ENCODE measurements around the gene HAPLN3.

HAPLN3 gene

GRCh38 chr15:88898736-88899135 lies 3.4 kb upstream of the HAPLN3 start:
- Mint-ChIP-seq H3K4me3 (no peak overlapping the region), H3K27ac (no peak overlapping the region), H3K36me3 (ENCODE audit: low read depth) (peaks cover 32% of the 10 kb centered on the region), H3K9me3 (no peaks in the 10 kb centered on the region), H3K4me1 (peaks cover 56% of the 10 kb centered on the region), H3K27me3 (ENCODE audit: low read depth, poor library complexity) (peaks cover 4% of the 10 kb centered on the region)
- no peak for DNase-seq
- TF ChIP-seq CTCF (IDR thresholded peaks at IDR 0.05) = no peak

- H3K9me3 Mint-ChIP-seq = no peaks in the 10 kb centered on the region
- DNase-seq = peak; percentile 91
- peaks cover 4% of the 10 kb centered on the region for H3K27me3 Mint-ChIP-seq (ENCODE audit: low read depth, poor library complexity)
- H3K27ac Mint-ChIP-seq = peak overlapping the region; percentile 97
- peak overlapping the region; percentile 59 for H3K4me3 Mint-ChIP-seq
- H3K4me1 Mint-ChIP-seq = peaks cover 56% of the 10 kb centered on the region
- peaks cover 28% of the 10 kb centered on the region for H3K36me3 Mint-ChIP-seq (ENCODE audit: low read depth)
- TF ChIP-seq CTCF (IDR thresholded peaks at IDR 0.05) = peak; percentile 48
Measured at GRCh38 chr15:88897456-88898194, 2.3 kb upstream of the HAPLN3 start.

GRCh38 chr15:88897142-88897455 lies 1.8 kb upstream of the HAPLN3 start:
- DNase-seq = no peak
- no peaks in the 10 kb centered on the region for H3K9me3 Mint-ChIP-seq
- H3K27ac Mint-ChIP-seq = peak overlapping the region; percentile 99
- H3K36me3 Mint-ChIP-seq (ENCODE audit: low read depth) = peaks cover 23% of the 10 kb centered on the region
- TF ChIP-seq CTCF (IDR thresholded peaks at IDR 0.05) = no peak
- peaks cover 54% of the 10 kb centered on the region for H3K4me1 Mint-ChIP-seq
- H3K4me3 Mint-ChIP-seq = peak overlapping the region; percentile 62
- peaks cover 4% of the 10 kb centered on the region for H3K27me3 Mint-ChIP-seq (ENCODE audit: low read depth, poor library complexity)

GRCh38 chr15:88896333-88897033 lies 1.1 kb upstream of the HAPLN3 start:
- peaks cover 49% of the 10 kb centered on the region for H3K4me1 Mint-ChIP-seq
- peaks cover 5% of the 10 kb centered on the region for H3K27me3 Mint-ChIP-seq (ENCODE audit: low read depth, poor library complexity)
- TF ChIP-seq CTCF (IDR thresholded peaks at IDR 0.05) = no peak
- H3K36me3 Mint-ChIP-seq (ENCODE audit: low read depth) = peaks cover 17% of the 10 kb centered on the region
- H3K27ac Mint-ChIP-seq = peak overlapping the region; percentile 99
- H3K4me3 Mint-ChIP-seq = peak overlapping the region; percentile 62
- no peaks in the 10 kb centered on the region for H3K9me3 Mint-ChIP-seq
- DNase-seq = peak; percentile 39

GRCh38 chr15:88894348-88894818 lies 961 bp downstream of the HAPLN3 start:
- peaks cover 7% of the 10 kb centered on the region for H3K36me3 Mint-ChIP-seq (ENCODE audit: low read depth)
- TF ChIP-seq CTCF (IDR thresholded peaks at IDR 0.05) = peak; percentile 78
- peaks cover 38% of the 10 kb centered on the region for H3K4me1 Mint-ChIP-seq
- no peak overlapping the region for H3K27ac Mint-ChIP-seq
- peak; percentile 80 for DNase-seq
- peak overlapping the region; percentile 81 for H3K4me3 Mint-ChIP-seq
- H3K9me3 Mint-ChIP-seq = no peaks in the 10 kb centered on the region
- peaks cover 7% of the 10 kb centered on the region for H3K27me3 Mint-ChIP-seq (ENCODE audit: low read depth, poor library complexity)
